Left lobe of liver (tissue), 2 donors: Measurements from ENCODE around the gene AGO1. TPM values are rescaled to one million over a fixed set of nuclear protein-coding genes. Genes with fewer than 3 reads are reported as not detected.
"Not testable (repeated sequence)": the region's sequence is repeated elsewhere in the genome, so short reads cannot be mapped to it uniquely, and the experiment has no call there.

ENCODE experiments used
- ATAC-seq: fragments of 200-7000 bp; cut with Tn5 transposase; one replicate; pipeline ENCODE4 v1.9.1; 2020; ENCODE audit warnings: mild to moderate bottlenecking, moderate library complexity
- DNase-seq: peaks from one replicate; pipeline ENCODE4 v3.0.0-alpha.2; 2020; ENCODE audit warnings: low spot score
- total RNA-seq: library from RNA; stranded (reverse); gene quantifications from one replicate; pipeline ENCODE4 v1.2.1, GENCODE V29; 2021
- donor health status: DM: no; HTN: no; CAD: no; lungs with moderate emphysema.
- donor health status: DM: no; HTN: yes; CAD: no.

The AGO1 gene
- total RNA-seq, 1 donor from 2014 or later: 10.7 TPM

DNA sequence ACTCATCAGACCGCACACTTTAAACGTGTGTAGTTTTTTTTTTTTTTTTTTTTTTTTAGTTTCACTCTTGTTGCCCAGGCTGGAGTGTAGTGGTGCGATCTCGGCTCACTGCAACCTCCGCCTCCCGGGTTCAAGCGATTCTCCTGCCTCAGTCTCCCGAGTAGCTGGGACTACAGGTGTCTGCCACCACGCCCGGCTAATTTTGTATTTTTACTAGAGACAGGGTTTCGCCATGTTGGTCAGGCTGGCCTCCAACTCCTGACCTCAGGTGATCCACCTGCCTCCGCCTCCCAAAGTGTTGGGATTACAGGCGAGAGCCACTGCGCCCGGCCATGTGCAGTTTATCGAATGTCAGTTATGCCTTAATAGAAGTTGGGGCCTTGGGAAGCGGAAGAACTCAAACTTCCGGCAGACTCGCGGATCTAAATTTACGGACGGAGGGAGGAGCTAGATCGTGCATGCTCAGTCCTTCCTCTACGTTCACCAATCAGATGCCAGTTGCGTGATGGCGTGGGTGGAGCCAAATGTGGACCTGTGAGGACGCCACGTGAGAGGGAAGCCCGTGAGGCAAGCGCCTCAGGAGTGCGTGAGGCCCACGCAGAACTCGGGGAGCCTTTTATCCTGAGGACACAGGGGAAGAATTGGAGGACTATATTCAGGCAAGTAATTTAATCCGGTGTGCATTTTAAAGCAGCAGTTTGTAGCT, 13.6 kb upstream of the AGO1 start:
- DNase-seq, ATAC-seq: not testable (repeated sequence)

DNA sequence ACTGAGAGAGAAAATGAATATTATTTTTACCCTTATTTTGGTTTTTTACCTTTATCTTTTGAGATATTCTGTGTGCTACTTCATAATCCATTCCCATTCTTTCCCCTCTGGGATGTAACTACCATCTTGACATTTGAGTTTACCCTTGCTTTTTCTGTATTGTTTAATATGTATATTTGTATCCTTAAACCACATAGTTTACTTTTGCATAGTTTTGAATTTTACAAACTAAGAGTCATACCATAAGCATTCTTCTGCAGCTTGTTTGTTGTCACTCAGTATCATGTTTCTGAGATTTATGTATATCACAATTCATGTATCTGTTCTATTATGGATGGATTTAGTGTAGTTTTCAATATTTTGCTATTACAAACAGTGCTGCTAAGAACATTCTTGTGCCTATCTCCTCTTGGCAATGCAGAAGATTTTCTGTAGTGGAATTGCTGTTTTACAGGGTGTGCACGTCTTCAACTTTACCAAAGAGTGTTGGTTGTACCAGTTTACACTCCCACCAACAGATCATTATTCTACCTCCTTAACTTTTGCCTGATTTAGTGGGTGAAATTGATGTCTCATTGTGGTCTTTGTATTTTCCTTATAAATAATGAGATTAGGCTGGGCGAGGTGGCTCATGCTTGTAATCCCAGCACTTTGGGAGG, 12.2 kb upstream of the AGO1 start:
- ATAC-seq: no peak
- DNase-seq: no peak

DNA sequence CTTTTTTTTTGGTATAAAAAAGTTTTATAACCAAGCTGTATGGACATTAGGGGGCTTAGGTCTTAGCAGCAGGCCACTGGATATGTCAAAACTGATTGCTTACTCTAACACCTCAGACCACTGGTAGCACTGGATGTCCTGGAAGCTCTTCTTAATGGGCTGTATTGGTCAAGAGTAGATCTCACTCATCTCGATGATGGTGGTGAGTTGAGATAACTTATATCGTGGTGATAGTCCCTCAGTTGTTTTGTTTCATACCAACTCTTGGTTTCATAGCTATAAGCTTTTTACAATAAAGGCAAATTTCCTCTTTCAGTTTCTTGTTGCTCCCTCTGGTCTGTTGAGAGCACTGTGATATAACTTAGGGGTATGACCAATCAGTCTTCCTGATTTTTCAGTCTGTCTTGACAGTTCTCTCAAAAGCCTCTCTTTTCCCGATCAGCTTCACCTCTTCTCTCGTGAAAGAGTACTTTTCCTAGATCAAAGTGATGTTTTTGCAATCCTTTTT, 9.7 kb upstream of the AGO1 start:
- DNase-seq (no peak), ATAC-seq (no peak)

DNA sequence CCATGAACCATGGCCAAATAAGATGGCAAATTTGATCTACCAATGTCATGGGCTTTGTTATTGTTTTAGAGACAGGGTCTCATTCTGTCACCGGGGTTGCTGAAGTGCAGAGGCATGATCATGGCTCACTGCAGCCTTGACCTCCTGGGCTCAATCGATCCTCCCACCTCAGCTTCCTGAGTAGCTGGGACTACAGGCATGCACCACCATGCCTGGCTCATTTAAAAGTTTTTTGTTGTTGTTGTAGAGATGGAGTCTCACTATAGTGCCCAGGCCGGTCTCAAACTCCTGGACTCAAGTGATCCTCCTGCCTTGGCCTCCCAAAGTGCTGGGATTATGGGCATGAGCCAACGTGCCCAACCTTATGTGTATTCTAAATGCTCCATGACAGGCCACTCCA, 8.9 kb upstream of the AGO1 start:
- not testable (repeated sequence) for ATAC-seq, DNase-seq

DNA sequence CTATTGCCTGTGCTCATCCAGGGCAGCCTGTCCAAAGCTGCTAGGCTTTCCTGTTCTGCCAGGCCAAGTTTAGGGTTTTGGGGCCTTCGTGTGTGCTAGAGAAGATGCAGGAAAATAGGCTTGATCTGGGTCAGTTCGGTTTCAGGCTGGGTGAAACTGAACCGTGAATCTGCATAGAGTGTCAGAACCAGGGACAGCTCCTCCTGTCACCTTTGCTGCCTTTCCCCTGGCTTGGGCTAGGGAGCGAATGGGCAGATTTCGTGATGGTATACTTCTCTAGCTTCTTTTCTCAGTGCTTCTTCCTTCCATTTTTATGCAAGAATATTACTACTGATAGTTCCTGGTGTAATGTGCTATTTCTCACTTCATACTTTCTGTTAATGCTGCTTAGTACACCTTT, 6.0 kb upstream of the AGO1 start:
- DNase-seq (no peak), ATAC-seq (peak; percentile 66)

DNA sequence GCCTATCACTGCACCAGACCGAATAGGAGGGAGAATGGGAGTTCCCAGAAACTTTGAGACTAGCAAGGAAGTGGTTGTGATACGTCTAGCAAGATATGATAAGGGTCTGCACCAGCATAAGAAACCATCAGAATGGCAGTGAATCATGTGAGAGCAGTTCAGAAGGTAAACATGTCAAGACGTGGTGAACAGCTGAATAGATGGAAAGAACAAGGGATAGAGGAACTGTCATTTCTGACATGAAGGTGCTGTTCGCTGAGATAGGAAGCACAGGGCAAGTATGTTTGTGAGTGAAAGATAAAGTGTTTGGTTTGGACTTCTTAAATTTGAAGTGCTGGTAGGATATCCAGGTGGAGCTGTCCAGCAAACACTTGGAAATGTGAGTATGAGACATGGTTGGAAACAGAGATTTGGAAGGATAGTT, 1.1 kb upstream of the AGO1 start:
- DNase-seq (no peak), ATAC-seq (no peak)

DNA sequence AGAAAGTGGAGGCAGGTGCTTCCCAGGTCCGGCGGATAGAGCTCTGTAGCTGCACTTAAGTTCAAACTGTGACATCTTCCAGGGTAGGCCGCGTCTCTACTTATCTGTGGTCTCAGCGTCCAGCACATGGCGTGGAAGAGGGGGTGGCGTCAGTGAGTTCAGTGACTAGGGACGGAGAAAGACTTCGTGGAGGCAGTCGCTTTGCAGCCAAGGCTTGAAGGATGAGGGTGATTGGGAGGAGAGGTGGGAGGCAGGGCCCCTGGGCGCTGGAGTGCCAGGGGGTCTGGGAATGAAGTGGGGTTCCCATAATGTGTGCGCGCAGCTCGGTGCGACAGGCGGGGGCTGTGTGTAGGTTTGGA, 444 bp upstream of the AGO1 start:
- no peak for ATAC-seq
- no peak for DNase-seq

DNA sequence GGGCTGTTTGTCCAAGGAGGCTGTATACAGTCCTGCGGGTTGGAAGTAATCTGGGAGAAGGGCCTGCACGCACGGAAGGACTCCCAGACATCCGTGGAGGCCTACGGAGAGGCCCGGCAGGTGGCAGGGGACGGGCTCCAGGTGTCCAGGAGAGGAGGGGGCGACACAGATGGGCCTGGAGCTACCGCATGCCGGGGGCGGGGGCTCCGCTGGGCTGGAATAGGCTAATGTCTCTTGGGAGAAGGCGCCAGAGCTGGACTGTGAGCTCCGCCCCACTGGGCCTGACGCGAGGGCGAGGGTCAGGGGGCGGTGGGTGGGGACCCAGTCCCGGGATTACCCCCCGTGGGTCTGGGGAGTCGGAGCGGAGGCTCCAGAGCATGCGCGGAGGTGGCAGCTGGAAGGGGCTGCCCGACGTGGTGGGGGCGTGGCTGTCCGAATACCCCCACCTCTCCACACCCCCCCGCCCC, 659 bp downstream of the AGO1 start:
- DNase-seq (peak; percentile 65), ATAC-seq (peak; percentile 57)

DNA sequence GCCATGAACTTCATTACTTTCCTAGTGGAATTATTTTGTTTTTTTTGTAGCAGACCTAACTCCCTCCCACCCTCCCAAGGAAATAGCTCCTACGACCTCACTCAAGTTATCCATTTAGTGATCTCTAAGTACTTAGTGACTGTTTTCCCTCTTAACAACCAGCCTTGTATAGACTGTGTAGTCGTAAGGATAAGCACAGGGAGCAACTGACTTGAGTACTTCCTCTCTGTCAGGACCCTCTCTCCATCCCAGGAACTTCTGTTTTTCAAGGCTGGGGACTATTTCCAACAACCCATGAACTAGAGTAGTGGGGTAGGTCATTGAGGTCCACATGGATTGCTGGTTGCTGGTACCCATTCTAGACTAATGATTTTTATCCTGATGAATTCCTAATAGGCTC, 1.9 kb downstream of the AGO1 start:
- no peak for ATAC-seq

DNA sequence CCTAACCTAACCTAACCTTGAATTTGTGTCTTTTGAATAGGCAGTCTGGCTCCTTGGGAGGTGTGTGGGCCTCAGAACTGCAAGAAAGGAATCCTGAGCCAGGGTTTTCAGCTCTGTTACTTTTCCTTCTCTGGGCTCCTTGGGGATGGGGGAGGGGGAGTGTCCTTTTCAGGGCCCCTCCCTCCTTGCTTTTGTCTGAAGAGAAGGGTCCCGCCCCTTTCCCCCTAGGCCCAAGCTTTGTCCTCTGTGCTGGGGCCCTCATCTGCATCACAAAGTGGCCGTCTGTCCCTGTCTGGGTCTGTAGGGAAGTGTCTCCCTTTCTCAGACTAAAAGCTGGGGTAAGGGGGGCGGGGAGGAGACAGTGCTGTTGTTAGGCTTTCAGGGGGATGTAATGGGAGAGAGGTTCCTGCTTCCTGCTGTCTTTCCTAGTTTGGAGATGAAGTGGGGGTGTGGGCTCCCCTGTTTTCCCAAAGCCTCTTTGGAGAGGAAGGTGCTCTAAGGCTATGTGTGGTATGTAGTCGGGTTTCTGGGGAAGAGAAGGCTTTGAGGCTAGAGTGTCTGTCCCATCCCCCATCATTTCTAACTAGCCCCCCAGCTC, 3.1 kb downstream of the AGO1 start:
- DNase-seq (no peak), ATAC-seq (no peak)

More for the DNA sequence above, 1.9 kb downstream of the AGO1 start:
- no peak for DNase-seq

DNA sequence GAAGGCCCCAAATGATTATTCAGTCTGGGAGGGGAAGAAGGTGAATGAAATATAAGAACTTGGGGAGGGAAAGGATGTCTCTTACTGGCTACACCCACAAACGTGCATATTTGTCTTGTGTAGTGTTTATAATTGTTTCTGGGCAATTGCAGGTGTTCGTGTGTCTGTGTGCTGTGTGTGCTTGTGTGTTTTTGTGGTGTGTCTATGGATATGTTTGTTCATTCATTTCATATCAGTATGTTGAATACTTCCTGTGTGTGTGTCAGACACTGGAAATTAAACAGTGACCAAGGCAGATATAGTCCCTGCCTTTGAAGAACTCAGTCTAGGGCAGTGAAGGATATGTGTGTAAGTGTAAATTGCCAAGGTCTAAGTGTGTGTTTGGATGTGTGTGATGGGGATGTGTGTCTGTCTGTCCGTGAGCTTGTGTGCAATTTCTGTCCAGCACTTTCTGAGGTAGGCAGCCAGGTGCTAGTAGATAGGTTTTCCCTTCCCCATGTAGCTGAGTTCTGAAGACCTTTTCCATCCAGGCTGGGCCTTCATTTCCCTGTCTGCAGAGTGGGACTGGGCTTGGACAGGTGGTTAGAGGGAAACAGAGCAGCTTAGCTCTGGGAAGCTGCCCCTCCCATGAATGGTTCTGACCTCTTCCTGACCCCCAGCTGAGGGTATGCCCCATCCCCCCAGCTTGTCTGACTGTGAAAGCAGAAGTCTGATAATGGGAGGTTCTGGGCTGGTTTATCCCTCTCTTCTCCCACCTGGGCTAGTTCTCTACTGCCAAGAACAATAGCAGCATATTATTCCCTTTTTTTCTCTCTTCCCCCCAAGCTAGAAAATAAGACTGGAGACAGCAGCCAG, 3.8 kb downstream of the AGO1 start:
- DNase-seq (no peak), ATAC-seq (no peak)

DNA sequence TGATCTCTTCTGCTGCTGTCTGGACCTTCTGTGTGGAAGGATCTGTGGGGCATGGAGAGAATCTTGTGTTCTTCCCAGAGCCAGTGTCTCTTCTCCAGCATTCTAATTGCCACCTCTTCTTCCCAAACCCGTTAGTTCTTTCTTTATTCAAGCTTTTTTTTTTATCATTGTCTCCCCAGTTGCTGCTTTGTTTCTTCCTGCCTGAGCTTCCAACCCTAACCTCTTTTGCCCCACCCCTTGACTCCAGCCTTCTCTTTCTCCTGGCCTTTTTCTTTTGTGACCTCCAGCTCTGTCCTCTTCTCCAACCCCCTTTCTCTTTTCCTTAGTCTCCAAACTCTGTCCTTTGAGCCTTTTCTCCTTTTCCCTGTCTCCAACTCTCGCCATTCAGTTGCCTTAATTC, 4.5 kb downstream of the AGO1 start:
- DNase-seq (no peak), ATAC-seq (no peak)

DNA sequence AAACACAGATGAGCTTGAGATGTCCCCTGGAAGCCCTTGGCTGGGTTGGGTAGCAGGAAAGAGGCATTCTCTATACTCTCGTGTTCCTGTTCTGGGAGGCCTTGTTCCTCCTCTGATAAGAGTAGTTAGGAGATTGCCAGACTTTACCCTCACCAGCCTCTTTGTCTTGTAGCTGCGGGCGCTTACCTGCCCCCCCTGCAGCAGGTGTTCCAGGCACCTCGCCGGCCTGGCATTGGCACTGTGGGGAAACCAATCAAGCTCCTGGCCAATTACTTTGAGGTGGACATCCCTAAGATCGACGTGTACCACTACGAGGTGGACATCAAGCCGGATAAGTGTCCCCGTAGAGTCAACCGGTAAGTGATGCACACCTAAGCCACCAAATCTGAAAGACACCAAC, 5.2 kb downstream of the AGO1 start:
- DNase-seq (no peak), ATAC-seq (no peak)

DNA sequence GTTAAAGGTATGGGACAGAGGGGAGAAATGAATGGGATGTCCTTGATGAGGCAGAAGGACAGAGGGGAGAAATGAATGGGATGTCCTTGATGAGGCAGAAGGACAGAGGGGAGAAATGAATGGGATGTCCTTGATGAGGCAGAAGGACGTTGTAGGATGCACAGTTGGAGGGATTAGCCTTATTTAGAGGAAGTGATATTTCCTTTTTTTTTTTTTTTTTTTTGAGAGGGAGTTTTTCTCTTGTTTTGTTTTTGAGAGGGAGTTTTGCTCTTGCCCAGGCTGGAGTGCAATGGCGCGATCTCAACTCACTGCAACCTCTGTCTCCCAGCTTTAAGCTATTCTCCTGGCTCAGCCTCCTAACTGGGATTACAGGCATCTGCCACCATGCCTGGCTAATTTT, 6.0 kb downstream of the AGO1 start:
- not testable (repeated sequence) for DNase-seq, ATAC-seq

DNA sequence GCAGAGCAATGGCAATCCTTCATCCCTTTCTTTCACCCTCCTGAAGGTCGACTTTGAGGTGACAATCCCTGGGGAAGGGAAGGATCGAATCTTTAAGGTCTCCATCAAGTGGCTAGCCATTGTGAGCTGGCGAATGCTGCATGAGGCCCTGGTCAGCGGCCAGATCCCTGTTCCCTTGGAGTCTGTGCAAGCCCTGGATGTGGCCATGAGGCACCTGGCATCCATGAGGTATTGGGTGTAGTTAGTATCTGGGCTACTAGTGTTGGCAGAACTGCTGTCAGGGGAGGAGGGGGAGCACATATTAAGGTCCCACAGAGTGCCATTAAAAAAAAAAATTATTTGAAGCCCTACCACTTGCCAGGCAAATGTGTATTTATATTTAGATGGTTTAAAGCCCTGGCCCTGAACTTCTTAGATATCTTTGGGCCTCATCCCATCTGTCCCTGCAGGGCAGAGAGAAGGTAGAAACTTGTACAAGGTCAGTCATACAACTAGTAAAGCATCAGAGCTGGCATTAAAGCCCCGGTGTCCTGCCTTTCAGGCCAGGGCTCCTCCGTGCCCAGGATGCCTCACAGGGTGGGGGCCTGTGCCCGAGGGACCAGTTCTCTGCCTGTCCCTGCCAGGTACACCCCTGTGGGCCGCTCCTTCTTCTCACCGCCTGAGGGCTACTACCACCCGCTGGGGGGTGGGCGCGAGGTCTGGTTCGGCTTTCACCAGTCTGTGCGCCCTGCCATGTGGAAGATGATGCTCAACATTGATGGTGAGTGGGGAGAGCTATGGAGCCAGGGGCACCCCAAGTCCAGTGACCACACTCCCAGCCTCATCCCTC, 10.3 kb downstream of the AGO1 start:
- no peak for DNase-seq

DNA sequence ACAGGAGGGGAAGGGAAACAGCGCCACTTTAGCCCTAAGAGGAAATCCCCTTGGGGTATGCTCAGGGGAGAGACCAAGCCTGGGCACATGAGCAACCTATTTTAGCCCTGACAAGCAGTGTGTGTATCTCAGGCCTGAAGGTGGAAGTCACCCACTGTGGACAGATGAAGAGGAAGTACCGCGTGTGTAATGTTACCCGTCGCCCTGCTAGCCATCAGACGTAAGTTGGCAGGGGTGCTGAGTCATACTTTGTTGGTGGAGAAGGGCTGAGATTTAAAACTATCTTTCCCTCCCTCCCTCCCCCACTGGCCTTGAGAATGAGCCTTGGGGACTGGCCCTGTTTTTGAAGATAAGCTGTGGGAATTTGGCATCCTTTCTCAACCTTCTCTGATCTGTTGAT, 11.2 kb downstream of the AGO1 start:
- ATAC-seq (peak; percentile 36), DNase-seq (no peak)

More for the DNA sequence above, 10.3 kb downstream of the AGO1 start:
- no peak for ATAC-seq

DNA sequence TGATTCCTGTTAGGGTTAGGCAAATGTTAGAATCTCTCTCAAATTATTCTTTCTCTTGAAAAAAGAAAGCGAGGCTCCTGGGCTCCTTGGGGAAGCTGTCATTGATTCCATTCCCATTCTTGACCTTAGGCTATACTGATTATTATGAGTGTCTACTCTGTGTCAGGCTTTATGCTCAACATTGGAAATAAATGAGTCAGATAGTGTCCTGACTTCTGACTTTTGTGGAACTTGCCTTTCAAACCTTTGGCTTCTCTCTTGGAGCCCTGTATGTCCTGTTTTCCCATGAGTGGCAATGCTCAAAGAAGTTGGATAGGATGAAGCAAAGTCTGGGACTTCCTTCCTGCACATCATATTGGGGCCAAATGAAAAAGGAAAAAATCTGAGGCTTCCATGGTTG, 11.6 kb downstream of the AGO1 start:
- DNase-seq (no peak), ATAC-seq (no peak)

DNA sequence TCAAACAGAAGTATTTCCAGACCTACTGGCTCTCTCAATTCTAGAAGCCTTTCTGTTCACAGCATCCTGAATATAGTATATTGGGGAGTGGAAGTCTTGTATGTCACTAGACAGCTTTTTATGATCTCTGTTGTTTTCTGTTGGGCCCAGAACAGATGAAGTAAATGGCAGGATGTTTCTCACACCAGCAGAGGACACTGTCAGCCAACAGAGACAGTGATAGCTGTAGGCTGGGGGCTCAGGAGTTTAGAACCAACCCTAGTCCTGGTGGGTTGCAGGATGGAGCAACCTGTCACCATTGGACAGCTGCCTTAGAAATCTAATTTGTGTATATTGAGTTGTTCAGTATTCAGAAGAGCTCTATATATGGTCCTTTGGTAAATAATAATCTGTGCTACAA, 16.9 kb downstream of the AGO1 start:
- DNase-seq: peak; percentile 28
- no peak for ATAC-seq

DNA sequence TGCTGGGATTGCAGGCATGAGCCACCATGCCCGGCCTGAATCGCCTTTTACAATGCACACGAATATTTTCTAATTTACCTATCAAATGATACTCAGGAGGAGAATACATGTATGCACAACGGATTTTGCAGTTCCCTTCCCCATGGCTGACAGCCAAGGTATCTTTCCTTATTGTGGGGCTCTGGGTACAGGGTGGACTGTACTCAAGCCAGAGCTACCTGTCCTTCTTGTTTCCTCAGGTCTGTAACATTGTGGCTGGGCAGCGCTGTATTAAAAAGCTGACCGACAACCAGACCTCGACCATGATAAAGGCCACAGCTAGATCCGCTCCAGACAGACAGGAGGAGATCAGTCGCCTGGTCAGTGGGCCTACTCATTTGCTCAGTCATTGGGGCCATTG, 18.2 kb downstream of the AGO1 start:
- no peak for ATAC-seq
- peak; percentile 19 for DNase-seq

DNA sequence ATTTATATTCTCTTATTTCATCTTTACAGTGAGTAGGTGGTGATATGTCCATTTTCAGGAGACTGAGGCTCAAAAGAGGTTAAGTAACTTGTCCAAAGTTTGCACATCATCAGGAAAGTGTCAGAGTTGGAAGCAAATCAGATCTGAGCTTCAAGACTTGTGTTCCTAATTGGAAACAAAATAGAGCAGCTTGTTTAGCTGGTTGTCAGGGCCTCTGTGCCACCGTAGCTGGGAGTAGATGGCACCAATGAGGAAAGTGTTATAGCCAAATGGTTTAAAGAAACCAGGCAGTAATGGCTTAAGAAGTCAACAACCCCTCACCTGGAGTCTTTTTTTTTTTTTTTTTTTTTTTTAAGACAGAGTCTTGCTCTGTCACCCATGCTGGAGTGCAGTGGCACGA, 19.7 kb downstream of the AGO1 start:
- peak; percentile 0 for DNase-seq
- no peak for ATAC-seq
